ENCODE data around the gene DCTN3.

The DCTN3 gene

DNA sequence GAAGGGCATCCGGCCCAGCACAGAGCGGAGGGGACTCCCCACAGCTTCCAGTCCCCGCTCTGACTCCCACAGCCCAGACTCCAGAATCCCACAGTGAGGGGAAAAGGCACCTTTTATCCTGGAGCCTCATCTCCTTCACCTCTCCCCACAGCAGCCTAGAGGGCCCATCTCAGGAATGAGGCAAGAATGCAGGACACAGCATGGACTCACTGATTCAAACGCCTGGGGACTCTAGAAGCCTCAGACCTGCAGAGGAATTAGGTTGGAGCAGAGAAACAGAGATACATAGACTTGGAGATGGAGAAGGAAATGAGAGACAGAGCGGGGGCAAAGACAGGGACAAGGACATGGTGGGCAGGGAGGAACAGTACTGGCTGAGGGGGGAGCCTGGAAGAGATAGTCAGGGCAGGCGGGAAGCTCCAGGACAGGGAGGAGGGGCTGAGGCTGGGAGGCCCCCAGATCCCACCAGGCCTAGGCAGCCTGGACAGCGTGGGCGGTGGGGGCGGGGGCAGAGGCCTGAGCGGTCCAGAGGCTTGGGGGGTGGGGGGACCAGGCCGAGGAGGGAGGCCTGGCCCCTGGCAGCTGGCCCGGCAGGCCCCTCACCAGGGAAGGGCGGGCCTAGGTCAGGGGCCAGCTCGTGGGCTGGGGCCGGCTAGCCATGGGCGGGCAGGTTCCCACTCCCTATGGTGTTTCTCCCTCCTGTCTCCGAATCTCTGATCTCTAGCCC is 46.5 kb downstream of the DCTN3 start:
- DNase-seq (ENCODE audit: low spot score), result no peak

GRCh38 chr9:34572628-34573027 is 47.7 kb downstream of the DCTN3 start:
- no peak for DNase-seq (ENCODE audit: low spot score)

DNA sequence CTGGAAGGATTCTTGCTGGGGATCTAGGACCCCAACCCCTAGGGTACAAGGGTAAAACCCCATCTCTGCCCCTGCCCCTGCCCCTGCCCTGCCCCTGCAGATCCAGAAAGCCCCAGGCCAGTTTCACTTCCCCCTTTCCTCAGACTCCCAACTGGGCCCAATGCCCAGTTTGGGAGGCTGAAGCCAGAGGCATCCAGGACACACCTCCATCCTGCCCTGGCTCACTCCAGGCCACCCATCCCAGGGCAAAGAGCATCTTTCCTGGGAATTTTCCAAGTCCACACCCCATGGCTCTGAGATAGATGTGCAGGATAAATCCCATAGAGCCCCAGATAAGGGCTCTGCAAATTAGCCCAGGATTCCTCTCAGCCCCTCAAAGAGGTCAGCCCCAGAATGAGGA is 48.2 kb downstream of the DCTN3 start:
- no peak for DNase-seq (ENCODE audit: low spot score)

DNA sequence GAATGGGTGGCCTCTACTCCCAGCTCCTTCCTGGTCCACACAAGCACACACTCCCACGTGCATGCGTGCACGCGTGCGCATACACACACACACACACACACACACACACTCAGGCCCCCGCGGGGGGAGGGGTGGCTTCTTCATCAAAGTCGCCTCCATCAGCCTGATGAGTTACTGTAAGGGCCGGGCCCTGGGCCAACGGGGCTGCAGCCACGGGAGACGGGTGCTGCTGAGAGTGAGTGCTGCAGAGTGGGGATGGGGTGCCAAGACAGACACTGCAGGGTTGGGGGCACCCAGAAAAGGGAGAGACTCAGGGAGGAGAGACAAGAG is 48.8 kb downstream of the DCTN3 start:
- no peak for DNase-seq (ENCODE audit: low spot score)

DNA sequence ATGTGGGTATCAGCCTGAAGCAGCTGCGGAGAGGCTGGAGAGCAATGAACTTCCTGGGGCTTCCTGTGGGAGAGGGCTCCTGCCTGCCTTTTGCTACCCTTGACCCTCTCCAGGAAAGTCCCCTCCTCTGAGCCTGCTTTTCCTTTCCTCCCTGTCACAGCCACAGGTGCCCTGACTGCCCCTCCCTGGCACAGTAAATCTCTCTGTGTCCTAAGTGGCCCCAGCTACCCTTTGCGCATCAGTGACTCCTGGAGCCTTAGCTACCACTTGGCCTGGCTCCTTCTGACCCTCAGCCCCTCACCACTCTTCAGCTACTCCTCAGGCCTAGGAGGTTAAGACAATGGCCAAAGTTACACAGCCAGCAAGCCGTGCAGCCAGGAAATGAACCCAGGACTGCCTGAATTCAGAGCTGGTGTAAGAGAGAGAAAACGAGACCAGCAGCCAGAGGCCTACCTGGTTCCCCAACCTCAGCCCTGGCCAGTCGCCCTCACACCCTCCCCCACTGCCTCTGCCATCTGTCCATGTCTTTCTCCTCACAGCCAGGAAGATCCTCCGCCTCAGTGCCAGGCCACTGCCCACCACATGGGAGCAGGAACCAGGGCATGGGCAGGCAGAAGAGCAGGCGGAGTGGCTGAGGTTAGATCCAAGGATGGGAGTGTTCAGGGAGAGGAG is 49.4 kb downstream of the DCTN3 start:
- no peak for DNase-seq (ENCODE audit: low spot score)

DNA sequence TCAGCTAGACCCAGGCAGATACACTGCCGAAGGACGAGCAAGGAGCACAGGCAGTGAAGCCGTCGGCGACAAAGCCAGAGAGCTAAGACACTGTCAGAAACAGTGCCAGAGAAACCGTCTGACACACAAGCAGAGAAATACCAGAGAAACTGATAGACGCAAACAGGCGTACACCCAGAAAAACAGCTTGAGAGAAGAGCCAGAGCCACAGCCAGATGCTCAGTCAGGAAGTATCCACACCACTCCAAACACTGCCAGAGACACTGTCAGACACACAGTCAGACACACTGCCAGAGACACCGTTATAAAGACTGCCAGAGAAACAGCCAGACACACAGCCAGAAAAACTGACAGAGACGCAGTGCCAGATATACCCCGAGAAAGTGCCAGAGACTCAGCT is 49.9 kb downstream of the DCTN3 start:
- no peak for DNase-seq (ENCODE audit: low spot score)

DNA sequence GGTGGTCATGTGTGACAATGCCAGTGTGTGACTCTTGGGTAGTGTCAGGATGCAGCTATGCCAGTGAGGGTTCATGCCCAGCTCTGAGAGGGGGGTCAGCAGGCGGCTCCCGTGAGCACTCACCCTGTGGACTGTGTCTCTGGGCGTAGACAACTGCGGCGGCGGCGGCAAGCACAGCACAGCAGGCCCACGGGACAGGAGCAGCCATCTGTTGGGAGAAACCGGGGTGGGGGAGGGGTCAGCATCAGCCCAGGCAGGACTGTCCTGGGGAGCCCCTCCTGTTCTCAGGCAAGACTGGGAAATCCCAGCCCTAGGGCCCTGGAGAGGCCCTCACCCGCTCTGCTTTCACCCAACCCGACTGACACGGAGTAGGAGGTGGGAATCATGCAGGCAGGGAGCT is 51.5 kb downstream of the DCTN3 start:
- DNase-seq (ENCODE audit: low spot score), result no peak

GRCh38 chr9:34568133-34568532 is 52.2 kb downstream of the DCTN3 start:
- no peak for DNase-seq (ENCODE audit: low spot score)

DNA sequence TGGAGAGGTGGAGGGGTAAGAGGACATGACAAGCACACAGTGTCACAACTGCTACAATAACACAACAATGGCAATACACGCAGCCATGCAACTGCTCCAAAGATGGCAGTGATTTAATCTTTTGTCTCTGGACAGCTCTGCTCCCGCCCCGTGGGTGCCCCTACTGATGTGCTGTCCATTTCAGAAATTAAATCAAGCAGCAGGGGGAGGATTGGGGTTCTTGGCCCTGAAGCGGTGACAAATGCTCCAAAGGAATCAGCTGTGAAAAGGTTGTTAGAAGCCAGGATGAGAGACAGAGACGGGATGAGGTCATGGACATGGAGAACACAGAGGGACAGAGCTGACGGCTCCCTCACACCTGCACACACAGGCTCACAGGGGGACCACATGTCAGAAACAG is 53.3 kb downstream of the DCTN3 start:
- no peak for DNase-seq (ENCODE audit: low spot score)

GRCh38 chr9:34566322-34566721 is 54.0 kb downstream of the DCTN3 start:
- DNase-seq (ENCODE audit: low spot score), result no peak

GRCh38 chr9:34565856-34566255 is 54.4 kb downstream of the DCTN3 start:
- no peak for DNase-seq (ENCODE audit: low spot score)

DNA sequence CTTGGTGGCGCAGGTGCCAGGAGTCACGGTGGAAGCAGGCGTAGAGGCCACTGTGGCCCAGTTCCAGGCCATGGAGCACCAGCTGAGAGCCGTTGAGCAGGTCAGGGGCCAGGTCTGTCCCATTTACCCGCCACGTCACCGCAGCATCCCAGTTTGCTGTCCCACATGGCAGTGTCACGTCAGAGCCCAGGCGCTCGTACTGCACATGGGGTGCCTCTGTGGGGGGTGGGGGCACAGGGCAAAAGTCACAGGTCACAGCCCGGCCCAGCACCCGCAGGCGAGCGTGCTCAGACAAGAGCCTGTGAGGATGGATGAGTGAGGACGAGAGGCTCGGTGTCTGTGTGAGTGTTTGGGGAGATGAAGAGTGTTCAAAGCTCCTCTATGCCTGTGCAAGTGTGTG is 55.7 kb downstream of the DCTN3 start:
- no peak for DNase-seq (ENCODE audit: low spot score)

Measured in iPS-NIHi11 (cell line).